ENCODE data around the gene LCN12. TPM values are rescaled to one million over a fixed set of nuclear protein-coding genes. Genes with fewer than 3 reads are reported as not detected.

LCN12 gene
- total and polyA plus RNA-seq, 11 donors: 0.46 to 23.7 (median 4.2) TPM

GRCh38 chr9:136936645-136937170 is 15.4 kb upstream of the LCN12 start:
- ATAC-seq: no peak
- H3K27me3 ChIP-seq: no peaks in the 10 kb centered on the region
- no peak overlapping the region for H3K4me3 ChIP-seq
- DNase-seq: no peak
- intact Hi-C loops (cut with DNase I): loop anchor here in 2 of 10 donors (5.0 to 10.0 kb wide), 2 partner anchors 34 to 52 kb away; partner anchors contain the start of gene TRAF2 (in 1 of the 2)
- no peaks in the 10 kb centered on the region for H3K9me3 ChIP-seq
- H3K4me1 ChIP-seq: peaks cover 0 to 20% (median 12%) of the 10 kb centered on the region in 12 donors
- H3K36me3 ChIP-seq: peaks cover 3 to 31% (median 16%) of the 10 kb centered on the region in 9 donors
- no peak for TF ChIP-seq POLR2A (IDR thresholded peaks at IDR 0.05)
- TF ChIP-seq, protein P1, sequence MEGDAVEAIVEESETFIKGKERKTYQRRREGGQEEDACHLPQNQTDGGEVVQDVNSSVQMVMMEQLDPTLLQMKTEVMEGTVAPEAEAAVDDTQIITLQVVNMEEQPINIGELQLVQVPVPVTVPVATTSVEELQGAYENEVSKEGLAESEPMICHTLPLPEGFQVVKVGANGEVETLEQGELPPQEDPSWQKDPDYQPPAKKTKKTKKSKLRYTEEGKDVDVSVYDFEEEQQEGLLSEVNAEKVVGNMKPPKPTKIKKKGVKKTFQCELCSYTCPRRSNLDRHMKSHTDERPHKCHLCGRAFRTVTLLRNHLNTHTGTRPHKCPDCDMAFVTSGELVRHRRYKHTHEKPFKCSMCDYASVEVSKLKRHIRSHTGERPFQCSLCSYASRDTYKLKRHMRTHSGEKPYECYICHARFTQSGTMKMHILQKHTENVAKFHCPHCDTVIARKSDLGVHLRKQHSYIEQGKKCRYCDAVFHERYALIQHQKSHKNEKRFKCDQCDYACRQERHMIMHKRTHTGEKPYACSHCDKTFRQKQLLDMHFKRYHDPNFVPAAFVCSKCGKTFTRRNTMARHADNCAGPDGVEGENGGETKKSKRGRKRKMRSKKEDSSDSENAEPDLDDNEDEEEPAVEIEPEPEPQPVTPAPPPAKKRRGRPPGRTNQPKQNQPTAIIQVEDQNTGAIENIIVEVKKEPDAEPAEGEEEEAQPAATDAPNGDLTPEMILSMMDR (IDR thresholded peaks at IDR 0.05): no peak
- H3K27ac ChIP-seq: no peak overlapping the region
- 92 to 98% (median 93%) methylated on average over 7 to 8 of the region's 8 CpGs for WGBS, 4 donors

DNA sequence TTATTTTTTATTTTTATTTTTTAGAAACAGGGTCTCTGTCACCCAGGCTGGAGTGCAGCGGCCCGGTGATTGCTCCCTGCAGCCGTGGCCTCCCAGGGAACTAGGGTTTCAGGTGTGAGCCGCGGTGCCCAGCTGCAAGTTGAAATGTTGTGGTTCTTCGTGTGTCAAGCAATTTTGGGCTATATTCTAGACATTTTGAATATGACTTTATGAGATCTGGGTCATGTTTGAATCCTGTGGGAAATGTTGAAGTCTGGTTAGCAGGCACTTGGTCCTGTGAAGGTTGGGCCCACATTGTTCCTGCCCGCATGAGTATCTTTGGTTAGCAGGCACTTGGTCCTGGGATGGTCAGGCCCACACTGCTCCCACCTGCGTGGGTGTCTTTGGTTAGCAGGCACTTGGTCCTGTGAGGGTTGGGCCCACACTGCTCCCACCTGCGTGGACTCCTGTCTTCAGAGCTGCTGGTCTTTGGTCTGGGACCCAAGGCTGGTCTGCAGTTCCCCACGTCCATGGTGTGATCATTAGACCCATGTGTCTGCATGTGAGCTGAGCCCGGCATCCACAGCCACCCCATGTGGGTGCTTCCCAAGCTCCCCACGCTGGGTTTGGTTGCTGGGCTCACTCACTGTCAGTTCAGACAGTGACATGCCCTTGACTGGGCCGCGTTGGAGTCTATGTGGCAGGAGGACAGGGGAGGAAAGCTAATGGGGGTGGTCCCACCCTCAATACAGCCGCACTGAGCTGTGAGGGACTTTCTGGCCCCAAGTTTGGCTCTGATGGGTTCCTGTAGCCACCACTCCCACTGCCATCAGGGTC is 14.7 kb upstream of the LCN12 start:
- DNase-seq: no peak
- TF ChIP-seq POLR2A (IDR thresholded peaks at IDR 0.05): no peak
- TF ChIP-seq, protein P1 (IDR thresholded peaks at IDR 0.05): no peak

GRCh38 chr9:136939431-136939995 is 12.6 kb upstream of the LCN12 start:
- intact Hi-C loops (cut with DNase I): loop anchor here in 2 of 10 donors (5.0 to 10.0 kb wide), 2 partner anchors 37 to 55 kb away; partner anchors contain the start of gene TRAF2 (in 1 of the 2)
- H3K27me3 ChIP-seq: no peaks in the 10 kb centered on the region
- H3K27ac ChIP-seq: peak overlapping the region; percentile 47 to 98 (median 84)
- no peaks in the 10 kb centered on the region for H3K9me3 ChIP-seq
- TF ChIP-seq, protein P1 (IDR thresholded peaks at IDR 0.05): no peak
- TF ChIP-seq POLR2A (IDR thresholded peaks at IDR 0.05): no peak
- peaks cover 7 to 48% (median 32%) of the 10 kb centered on the region in 9 donors for H3K36me3 ChIP-seq
- DNase-seq (no peak), ATAC-seq (no peak)
- WGBS, 4 donors: 69 to 77% (median 76%) methylated on average over 20 to 28 of the region's 28 CpGs
- no peak overlapping the region for H3K4me3 ChIP-seq
- peaks cover 7 to 40% (median 21%) of the 10 kb centered on the region in 12 donors for H3K4me1 ChIP-seq

More for the DNA sequence above, 14.7 kb upstream of the LCN12 start:
- ATAC-seq: no peak
- WGBS, 4 donors: 88 to 91% (median 89%) methylated on average over 12 to 15 of the region's 15 CpGs
- intact Hi-C loops (cut with DNase I): loop anchor here in 2 of 10 donors (5.0 to 10.0 kb wide), 2 partner anchors 35 to 53 kb away; partner anchors contain the start of gene TRAF2 (in 1 of the 2)
- Histone ChIP-seq H3K4me3 (no peak overlapping the region), H3K27ac (no peak overlapping the region), H3K36me3 (peaks cover 6 to 38% (median 23%) of the 10 kb centered on the region in 9 donors), H3K27me3 (no peaks in the 10 kb centered on the region), H3K4me1 (peaks cover 3 to 25% (median 12%) of the 10 kb centered on the region in 12 donors), H3K9me3 (no peaks in the 10 kb centered on the region)

Measured in heart left ventricle (tissue), 16 donors.